ENCODE measurements around the gene ZNF776. TPM values are rescaled to one million over a fixed set of nuclear protein-coding genes. Genes with fewer than 3 reads are reported as not detected.
A peak's percentile ranks its signal among the peaks of the same experiment; 100 is the strongest.

Gene ZNF776
- total RNA-seq, 2 experiments from 2014 or later, result 9.8 to 11.0 TPM

GRCh38 chr19:57773488-57773887 lies 26.9 kb downstream of the ZNF776 start:
- Mint-ChIP-seq H3K4me3 (no peak overlapping the region), H3K4me1 (ENCODE audit: low read depth) (peaks cover 40% of the 10 kb centered on the region), H3K9me3 (peaks cover 44% of the 10 kb centered on the region), H3K27ac (peak overlapping the region; percentile 31), H3K27me3 (no peaks in the 10 kb centered on the region), H3K36me3 (ENCODE audit: low read depth) (peaks cover 83% of the 10 kb centered on the region)
- no peak for TF ChIP-seq CTCF (IDR thresholded peaks at IDR 0.05)
- intact Hi-C loops (cut with micrococcal nuclease), result no loop called here
- CTCF ChIA-PET, result no interaction called here
- DNase-seq (peak; percentile 5), ATAC-seq (no peak)
- POLR2A ChIA-PET, result interaction anchor here (1.4 kb wide), 1 partner anchor 31 kb away, joined by 3 read pairs; no protein-coding TSS in a partner anchor

GRCh38 chr19:57776764-57777296 lies 30.2 kb downstream of the ZNF776 start:
- Mint-ChIP-seq H3K9me3 (peaks cover 61% of the 10 kb centered on the region), H3K27me3 (no peaks in the 10 kb centered on the region), H3K27ac (no peak overlapping the region), H3K36me3 (ENCODE audit: low read depth) (peaks cover 93% of the 10 kb centered on the region), H3K4me1 (ENCODE audit: low read depth) (peaks cover 27% of the 10 kb centered on the region), H3K4me3 (no peak overlapping the region)
- CTCF ChIA-PET, result no interaction called here
- no peak for DNase-seq
- intact Hi-C loops (cut with micrococcal nuclease), result no loop called here
- POLR2A ChIA-PET, result no interaction called here
- TF ChIP-seq CTCF (IDR thresholded peaks at IDR 0.05), result no peak
- ATAC-seq, result no peak

- POLR2A ChIA-PET, result interaction anchor here (0.5 kb wide), 1 partner anchor 415 kb away, joined by 3 read pairs; the partner anchor contains the start of genes TRAPPC2B and ZNF547
- no peak for DNase-seq
- Mint-ChIP-seq H3K36me3 (ENCODE audit: low read depth) (peaks cover 87% of the 10 kb centered on the region), H3K27ac (no peak overlapping the region), H3K4me1 (ENCODE audit: low read depth) (peaks cover 16% of the 10 kb centered on the region), H3K27me3 (no peaks in the 10 kb centered on the region), H3K4me3 (no peak overlapping the region), H3K9me3 (peaks cover 52% of the 10 kb centered on the region)
- no peak for TF ChIP-seq CTCF (IDR thresholded peaks at IDR 0.05)
- intact Hi-C loops (cut with micrococcal nuclease), result no loop called here
- no peak for ATAC-seq
- CTCF ChIA-PET, result no interaction called here
Observed at GRCh38 chr19:57778336-57778735, 31.7 kb downstream of the ZNF776 start.

GRCh38 chr19:57779220-57779845 lies 32.7 kb downstream of the ZNF776 start:
- Mint-ChIP-seq H3K27me3 (no peaks in the 10 kb centered on the region), H3K36me3 (ENCODE audit: low read depth) (peaks cover 86% of the 10 kb centered on the region), H3K27ac (no peak overlapping the region), H3K4me3 (no peak overlapping the region), H3K9me3 (peaks cover 48% of the 10 kb centered on the region), H3K4me1 (ENCODE audit: low read depth) (peaks cover 11% of the 10 kb centered on the region)
- ChIA-PET CTCF (no interaction called here), POLR2A (no interaction called here)
- ATAC-seq (no peak), DNase-seq (no peak)
- TF ChIP-seq CTCF (IDR thresholded peaks at IDR 0.05), result no peak
- intact Hi-C loops (cut with micrococcal nuclease), result no loop called here

- Mint-ChIP-seq H3K9me3 (peaks cover 43% of the 10 kb centered on the region), H3K4me3 (no peak overlapping the region), H3K4me1 (ENCODE audit: low read depth) (peaks cover 5% of the 10 kb centered on the region), H3K27ac (no peak overlapping the region), H3K27me3 (no peaks in the 10 kb centered on the region), H3K36me3 (ENCODE audit: low read depth) (peaks cover 83% of the 10 kb centered on the region)
- no peak for ATAC-seq
- POLR2A ChIA-PET, result no interaction called here
- intact Hi-C loops (cut with micrococcal nuclease), result no loop called here
- no peak for DNase-seq
- TF ChIP-seq CTCF (IDR thresholded peaks at IDR 0.05), result no peak
- CTCF ChIA-PET, result no interaction called here
Observed at GRCh38 chr19:57786286-57786685, 39.7 kb downstream of the ZNF776 start.
